NCI-H82 treated with DMSO at 0.1 percent for 48 hours (cell line): ENCODE results near the gene PRKN.
"Not testable (repeated sequence)": the region's sequence is repeated elsewhere in the genome, so short reads cannot be mapped to it uniquely, and the experiment has no call there.

ENCODE experiments used
- DNase-seq: peaks from one replicate; lab custom pipeline; 2025; ENCODE audit not compliant: unreplicated experiment; lab: John Stamatoyannopoulos, UW

The PRKN gene

DNA sequence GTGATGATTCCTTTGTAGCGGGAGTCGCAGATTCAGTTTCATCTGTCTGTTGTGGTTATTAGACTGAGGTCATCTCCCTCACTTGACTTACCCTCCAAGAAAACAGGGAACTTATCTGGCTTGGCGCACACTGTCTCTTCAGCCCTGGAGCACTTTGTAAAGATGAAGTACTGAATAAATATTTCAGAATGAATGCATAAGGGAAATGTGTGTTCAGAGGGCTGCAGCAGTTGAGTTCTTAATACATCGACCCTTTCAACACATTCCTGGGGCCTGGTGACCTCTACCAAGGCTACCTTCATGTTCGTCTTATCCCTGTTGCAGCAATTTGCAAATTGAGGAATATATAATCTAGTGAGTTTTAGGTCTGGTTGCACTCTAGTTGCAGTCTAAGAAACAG is 801.2 kb downstream of the PRKN start:
- DNase-seq, result no peak

DNA sequence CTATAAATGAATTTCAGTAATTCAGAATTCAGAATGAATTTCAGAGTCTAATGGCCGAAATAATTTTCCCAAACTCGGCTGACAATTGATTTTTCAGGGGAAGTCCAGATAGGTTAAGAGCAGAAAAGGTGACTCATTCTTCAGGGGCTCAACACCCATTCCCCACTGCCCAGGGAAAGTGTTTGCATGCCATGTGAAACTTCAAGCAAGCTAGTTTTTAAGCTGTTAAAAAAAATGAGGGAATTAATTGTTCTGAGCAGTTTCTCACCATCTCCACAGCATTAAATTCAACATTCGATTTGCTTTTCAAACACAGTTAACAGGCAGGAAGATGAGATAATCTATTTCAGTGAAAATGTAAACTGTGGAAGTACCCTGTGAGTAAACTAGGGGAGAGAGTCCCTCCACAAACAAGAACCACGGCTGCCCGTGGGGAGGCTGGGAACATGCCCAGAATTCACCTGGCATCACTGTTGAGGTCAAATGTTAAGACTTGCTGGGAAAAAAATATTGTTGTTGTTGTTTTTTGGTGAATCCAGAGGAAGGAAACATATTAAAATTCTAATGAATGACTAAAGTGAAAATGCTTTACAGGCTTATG is 803.0 kb downstream of the PRKN start:
- DNase-seq, result no peak

DNA sequence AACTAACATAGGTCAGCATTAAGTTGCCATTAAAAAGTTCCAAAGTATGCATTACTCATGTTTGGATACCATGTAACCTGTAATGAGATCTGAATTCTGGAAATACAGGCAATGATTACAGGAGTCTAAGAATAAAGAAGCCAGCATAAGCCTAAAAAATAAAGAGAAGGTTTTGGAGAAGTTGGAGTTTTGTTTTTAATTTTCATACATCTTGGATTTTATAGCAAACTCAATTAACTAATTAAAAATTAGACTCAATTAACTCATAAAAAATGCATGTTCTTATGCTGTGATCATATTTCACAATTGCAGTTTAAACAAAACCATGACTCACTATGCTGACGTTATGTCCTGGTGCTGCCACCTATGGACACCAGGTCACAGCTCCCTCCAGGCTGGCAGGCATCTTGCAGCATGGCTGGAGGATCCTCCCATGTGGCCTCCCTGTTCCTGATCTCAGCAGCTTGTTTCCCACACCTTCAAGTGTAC is 804.9 kb downstream of the PRKN start:
- no peak for DNase-seq

DNA sequence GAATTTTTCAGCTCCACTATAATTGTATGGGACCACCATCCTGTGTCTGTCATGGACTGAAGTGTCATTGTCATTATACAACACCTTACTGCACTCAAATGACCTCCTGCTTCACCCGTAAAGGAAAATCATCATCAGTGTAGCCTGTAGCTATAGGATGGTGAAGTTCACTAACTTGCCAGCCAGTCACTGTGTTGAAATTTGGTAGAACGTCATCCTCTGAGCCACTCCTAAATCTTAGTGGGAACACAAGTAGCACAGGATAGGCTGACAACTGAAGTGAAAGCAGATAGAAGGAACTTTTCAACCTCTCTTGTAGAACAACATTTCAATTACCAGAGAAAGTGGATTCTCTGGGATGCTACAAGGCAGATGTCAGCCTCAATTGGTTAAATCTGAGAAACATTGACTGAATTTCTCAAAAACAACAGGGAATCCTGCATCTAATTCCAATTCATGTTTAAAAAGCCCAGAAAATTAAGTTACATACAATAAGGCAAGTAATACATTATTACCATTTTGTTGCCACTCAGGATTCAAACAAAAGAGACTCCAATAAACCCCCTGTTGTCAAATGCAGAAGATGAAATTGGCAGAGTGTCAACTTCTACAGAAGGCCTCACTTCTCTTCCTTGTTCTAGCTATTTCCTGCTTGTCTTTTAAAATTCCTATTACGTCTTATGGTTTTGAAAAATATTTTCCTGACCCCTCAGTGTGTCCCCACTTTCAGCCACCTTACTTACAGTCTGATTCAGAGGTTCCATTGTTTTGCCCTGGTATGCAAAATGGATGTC is 805.8 kb downstream of the PRKN start:
- no peak for DNase-seq

DNA sequence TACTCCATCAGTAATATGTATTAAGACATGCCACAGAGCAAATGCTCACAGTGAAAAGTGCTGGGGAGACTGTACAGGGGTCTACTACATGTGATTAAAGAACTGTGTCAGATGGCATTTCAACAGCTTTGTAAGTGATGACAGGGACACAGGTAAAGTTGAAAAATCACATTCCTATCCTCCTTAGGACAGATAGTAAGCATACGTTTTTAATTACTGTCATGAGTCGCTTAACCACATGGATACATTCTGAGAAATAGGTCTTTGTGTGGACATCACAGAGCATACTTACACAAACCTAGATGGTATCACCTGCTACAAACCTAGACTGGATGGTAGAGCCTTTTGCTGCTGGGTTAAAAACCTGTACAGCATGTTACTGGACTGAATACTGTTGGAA is 807.9 kb downstream of the PRKN start:
- no peak for DNase-seq

DNA sequence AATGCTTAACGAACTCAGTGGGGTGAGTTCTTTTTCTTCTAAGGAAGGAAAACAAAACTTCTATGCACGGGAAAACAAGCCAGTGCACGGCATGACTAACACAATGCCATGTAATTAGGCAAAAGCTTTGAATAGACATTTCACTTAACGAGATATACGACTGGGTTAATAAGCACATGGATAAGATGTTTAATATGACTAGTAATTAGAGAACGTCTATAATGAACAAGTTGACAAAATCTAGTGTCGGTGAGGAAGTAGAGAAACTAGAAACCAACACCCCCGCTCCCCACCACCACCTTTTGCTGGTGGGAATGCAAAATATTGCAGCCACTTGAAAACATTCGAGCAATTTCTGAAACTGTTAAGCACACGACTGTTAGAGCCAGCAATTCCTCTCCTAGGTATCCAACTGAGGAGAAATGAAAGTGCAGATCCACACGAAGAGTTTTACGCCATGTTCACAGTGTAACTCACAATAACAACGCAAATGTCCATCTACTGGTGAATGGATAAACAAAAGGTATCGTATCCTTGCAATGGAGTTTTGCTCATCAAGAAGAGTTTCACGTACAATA is 808.8 kb downstream of the PRKN start:
- no peak for DNase-seq

DNA sequence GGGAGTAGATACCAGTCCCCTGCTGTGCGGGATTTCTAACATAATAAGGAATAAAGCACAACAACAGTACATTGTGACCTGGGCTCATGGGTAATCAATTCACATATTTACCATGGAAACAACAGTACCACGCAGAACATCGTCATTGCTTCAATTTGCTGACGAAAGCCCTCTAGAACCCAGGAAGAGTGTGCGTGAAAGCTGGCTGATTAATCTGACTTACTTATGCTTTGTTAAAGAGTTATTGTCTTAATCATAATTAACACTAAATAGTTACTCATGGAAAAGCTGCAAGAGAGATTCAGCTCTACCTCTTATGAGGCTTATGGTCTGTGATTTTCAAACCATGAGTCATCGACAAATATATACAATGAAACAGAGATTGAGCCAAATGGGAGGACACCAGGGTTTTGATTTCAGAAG is 809.4 kb downstream of the PRKN start:
- no peak for DNase-seq

DNA sequence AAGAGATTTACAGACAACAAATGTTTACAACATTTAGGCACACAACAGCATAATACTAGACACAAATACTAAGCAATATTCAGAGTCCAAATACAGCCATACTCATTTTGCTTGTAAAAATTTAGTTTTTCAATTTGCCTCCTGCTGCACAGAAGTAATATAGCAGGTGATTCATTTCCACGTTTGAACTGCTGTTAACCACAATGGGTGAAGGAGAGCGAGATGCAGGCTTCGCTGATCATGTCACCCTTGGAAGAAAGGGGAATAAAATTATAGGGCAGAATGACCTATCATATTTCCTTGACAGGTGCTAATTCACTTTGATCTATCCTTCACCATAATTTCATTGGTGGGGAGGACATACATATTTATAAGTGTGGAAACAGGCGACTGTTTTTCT is 809.9 kb downstream of the PRKN start:
- no peak for DNase-seq

DNA sequence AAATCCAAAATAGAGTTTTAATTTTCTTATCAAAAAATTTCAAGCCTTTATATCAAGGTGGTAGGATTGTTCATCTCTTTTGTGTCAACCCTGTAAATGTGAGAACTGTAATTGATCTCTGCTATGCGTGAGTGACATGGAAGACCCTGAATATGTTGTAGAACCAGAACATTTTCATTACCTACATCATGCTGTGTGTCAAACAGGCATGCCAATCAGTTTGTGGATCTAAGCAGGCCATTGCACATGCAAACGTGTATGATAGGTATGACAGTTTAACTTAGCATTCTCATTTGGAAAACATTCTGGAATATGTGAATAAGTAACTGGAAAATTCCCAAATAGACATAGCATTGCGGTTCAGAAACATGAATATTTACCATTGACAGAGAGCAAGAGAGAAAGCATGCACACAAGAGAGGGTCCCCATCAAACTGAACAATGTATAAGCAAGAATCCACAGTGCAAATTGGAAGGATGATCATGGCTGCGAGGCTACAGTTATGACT is 812.1 kb downstream of the PRKN start:
- no peak for DNase-seq

DNA sequence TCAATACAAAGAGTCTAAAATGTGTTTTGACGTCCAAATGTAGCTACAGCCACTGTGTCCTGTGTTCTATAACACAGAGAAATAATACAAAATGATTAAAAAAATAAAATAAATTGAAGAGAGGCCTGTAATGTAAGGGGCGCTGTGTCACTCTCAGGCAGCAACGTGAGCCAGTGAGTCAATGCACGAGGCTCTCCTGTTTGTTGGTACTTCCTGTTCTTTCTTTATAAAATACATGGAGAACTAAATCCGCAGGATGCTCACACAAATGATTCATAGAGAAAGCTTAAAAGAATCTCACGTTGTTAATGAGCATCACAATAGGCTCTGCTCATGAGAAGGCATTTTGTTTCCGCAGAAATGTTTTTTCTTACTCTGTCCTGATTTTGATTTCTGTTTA is 818.7 kb downstream of the PRKN start:
- DNase-seq, result no peak

DNA sequence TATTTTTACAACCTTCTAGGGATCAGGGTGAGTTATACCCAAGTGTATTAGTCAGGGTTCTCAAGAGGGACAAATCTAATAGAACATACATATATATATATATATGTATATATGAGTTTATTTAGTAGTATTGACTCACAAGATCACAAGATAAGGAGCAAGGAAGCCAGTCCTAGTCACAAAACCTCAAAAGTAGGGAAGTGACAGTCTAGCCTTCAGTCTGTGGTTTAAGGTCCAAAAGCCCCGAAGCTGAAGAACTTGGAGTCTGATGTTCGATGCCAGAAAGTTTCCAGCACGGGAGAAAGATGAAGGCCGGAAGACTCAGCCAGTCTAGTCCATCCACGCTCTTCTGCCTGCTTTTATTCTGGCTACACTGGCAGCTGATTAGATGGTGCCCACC is 821.0 kb downstream of the PRKN start:
- DNase-seq, result no peak

DNA sequence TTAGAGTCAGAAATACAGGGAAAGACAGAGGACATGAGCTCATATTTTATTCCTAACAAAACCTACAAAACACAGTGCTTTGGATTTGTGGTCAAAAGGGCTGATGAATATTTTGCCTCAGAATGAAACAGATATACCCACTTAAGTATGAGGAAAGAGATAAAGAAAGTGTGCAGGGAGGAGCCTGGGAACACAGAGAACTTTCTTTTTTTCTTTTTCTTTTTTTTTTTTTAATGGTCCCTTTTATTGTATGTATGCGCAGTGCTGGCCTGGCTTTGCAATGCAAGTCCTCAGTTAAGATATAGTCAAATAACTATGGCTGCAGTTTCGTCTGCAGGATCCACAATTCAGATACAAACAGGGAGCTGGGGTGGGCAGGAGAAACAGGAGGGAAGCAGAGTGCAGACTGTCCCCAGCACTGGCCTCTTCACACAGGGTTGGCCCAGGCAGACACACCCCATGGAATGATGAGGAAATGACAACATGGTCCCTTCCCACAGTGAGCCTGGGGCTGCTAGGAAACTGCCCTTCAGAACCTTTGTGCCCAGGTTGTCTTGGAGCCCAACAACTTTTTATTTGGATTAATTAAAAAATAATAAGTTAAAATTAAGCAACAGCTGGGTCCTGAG is 823.9 kb downstream of the PRKN start:
- DNase-seq, result no peak

DNA sequence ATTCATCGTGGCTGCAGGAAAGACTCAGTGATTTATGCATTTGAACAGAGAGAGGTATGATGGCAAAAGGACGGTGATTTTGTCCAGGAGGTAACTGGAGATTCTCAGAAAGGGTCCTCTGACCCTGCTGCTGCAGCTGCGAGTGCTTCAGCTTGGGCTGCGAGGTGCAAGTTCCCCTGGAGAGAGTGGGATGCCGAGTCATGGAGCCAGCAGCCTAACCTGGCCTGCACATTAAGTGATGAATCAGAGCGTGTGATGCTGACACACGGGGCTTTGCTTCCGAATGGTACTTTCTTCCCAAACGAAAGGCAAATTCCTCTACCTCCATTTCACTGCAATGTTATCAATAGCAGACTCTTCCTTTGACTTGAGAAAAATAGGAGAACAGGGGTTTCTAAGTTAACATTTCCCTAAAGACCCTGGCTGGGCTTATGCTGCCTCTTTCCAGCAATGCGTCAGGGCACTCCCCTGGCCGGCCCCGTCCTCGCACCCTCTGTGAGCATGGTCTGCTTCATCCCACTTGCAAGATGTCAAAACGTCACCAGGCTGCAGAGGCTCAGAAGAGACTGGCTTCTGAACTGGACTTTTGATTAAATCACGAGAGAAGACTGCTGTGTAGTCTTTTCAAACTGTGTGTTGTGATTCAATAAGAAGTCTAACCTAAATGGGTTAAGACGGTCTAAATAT is 825.7 kb downstream of the PRKN start:
- DNase-seq, result no peak

DNA sequence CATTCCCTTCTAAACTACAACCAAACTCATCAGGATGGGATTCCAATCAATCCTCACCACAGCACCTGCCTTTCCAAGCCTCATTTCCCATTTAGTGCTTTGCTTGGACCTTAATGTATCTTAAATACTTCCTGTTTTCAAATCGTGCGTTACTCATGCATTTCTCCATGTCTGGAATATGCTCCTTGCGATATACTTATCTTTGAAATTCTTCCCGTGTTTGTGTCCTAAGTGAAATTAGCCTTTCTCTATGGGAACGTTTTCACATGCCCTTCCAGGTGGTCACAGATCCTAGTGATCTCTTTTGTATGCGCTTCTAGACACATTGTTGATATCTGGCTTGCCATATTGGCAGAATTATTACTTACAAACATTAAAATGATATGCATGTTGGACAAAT is 833.1 kb downstream of the PRKN start:
- DNase-seq, result no peak

DNA sequence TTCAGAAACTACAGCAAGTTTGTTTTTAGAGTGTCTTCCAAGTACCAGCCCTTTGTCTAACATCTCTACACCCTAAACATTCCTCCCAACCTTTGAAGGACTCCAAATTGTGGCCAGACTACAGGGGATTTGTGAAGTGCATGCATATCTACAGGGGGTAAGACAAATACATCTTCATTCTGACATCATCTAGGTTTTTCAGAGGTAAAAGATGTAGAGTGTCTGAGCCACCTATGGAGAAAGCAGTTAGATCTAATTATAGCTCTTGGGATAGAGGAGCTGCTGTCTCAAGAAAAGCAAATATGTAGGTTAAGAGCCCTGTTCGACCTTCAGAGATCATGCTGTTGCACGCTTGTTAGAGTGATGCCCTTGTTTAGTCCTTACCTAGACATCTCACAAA is 836.0 kb downstream of the PRKN start:
- DNase-seq, result no peak

DNA sequence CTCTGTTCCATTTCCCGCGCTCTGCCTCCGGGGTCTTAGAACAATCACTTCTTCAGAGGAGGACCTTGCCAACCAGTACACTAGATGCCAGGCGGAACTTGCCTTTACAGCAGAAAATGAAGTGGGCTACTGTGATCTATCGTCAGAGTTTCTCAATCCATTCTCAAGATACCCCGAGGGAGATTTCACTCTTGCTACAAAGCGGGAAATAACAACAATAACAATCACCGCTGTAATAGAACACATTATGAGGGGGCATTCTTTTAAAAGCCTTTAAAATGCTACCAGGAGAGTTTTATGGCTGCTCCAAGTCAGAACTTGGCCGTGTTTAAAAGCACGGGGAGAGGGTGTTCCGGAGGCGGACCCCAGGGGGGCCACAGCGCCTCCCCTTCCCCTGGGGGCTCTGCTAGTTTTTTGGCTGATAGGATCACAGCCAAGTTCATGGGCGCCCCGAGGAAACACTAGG is 836.7 kb downstream of the PRKN start:
- DNase-seq, result no peak

DNA sequence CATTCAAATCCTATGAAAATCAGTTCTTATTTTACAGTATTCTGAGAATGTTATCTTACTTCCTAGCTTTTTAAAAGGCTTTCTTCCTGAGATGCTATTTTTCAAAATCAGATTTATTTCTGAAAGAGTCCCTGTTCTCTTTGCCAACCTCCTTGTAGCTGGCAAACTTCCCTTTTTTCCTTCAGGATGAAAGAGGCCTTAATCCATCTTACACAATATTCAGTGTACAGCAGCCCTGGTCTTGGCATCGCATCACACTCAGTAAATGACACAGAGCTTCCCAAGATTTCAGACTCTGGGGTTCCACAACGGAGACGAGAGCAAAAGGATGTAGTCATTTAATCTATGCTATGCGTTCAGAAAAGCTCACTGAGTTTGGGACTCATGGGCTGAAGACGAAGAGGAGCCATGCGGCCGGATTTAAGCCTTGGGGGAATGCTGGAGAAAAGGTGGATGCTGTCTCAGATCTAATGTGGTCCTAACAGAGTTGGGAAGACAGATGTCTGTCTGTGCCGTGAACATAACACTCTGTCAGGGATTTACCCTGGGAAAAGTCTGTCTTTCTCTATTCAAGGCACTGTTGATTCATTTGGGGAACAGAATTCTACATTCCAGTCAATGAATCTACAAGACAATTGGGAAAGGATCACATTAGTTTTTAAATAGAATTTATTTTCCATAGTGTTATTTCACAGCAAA is 837.3 kb downstream of the PRKN start:
- no peak for DNase-seq

DNA sequence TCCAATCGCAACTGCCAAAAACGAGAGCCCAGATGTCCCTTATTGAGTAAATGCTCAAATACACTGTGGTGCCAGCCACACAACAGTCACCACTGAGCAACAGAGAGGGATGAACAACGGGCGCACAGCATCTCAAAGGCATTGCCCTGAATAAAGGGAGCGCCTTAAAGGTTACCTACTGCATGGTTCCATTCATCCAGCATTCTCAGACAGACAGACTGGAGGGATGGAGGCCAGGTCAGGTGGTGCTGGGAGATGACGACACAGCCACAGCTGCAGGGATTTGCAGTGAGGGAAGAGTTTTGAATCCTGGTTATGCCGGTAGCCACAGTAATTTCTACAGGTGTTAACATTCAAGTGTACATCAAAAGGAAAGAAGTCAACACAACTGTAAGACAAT is 838.2 kb downstream of the PRKN start:
- DNase-seq, result no peak

DNA sequence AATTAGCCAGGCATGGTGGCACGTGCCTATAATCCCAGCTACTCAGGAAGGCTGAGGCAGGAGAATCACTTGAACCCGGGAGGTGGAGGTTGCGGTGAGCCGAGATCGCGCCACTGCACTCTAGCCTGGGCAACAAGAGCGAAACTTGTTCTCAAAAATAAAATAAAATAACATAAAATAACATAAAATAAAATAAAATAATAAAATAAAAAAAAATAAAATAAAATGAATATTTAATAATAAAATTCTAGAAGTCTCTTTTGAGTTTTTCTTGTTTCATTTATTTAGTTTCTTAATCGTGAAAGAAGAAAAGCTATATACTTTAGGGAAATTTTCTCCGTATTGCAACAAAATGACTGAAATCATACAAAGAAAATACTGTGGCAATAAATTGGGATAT is 841.0 kb downstream of the PRKN start:
- not testable (repeated sequence) for DNase-seq

DNA sequence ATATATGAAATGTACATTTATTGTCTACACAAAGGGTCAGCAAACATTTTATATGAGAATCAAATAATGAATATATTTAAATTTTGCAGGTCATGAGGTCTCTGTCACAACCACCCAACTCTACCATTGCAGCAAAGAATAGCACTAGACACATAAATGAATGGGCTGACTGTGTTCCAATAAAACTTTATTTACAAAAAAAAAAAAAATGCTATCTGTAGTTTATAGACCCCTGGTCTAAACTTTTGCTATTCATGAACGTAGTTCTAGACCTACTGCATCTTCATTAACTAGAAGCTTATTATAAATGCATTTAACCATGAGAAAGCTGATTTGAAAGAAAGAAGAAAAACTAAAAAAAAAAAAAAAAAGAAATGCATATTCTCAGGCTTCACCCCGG is 842.8 kb downstream of the PRKN start:
- DNase-seq, result no peak
